AG04450 (cell line): Measurements from ENCODE around the gene MCM9. TPM values are rescaled to one million over a fixed set of nuclear protein-coding genes. Genes with fewer than 3 reads are reported as not detected.

Experiments
- CTCF ChIA-PET: fragments of 300-600, 350-600 bp; formaldehyde crosslinking; extraction: SDS; loops from one replicate; lab custom pipeline; 2022; ENCODE audit warnings: antibody characterized with exemption, inconsistent platforms; lab: Charles Lee
- POLR2A ChIA-PET: fragments of 350-600 bp; formaldehyde crosslinking; extraction: SDS; loops from one replicate; lab custom pipeline; 2021; ENCODE audit warnings: antibody characterized with exemption, inconsistent platforms; lab: Yijun Ruan, JAX
- DNase-seq: peaks from one replicate; pipeline ENCODE4 v3.0.0-alpha.2; 2011; ENCODE audit warnings: low read depth, low spot score
- H3K27ac ChIP-seq: one replicate; pipeline ENCODE4 v1.5.1; 2012; ENCODE audit warnings: low read depth, low read length, control low read depth
- H3K27me3 ChIP-seq: one replicate; pipeline ENCODE4 v1.6.0; 2012; ENCODE audit warnings: low read length; ENCODE audit not compliant: control insufficient read depth, insufficient read depth
- H3K4me3 ChIP-seq: 2 replicates; pipeline ENCODE4 v1.5.1; 2011; ENCODE audit warnings: mild to moderate bottlenecking, low read depth, low read length, control low read depth
- H3K9me3 ChIP-seq: 2 replicates; pipeline ENCODE4 v1.5.1; 2012; ENCODE audit warnings: low read length; ENCODE audit not compliant: control insufficient read depth, insufficient read depth
- CTCF ChIP-seq: IDR thresholded peaks from 2 replicates; pipeline ENCODE4 v1.5.1; 2011; ENCODE audit warnings: low read depth, low read length, control low read depth, inconsistent platforms
- polyA plus RNA-seq: library from polyadenylated mRNA; depleted of rRNA; stranded (reverse); fragments of >200 nt; gene quantifications from 2 replicates; pipeline ENCODE4 v1.2.3, GENCODE V29; 2011

The MCM9 gene
- polyA plus RNA-seq, 1 experiment: 2.2 TPM

GRCh38 chr6:118914598-118914997 is 20.4 kb downstream of the MCM9 start:
- no peak for DNase-seq
- no peak overlapping the region for H3K27ac ChIP-seq
- no peaks in the 10 kb centered on the region for H3K9me3 ChIP-seq
- no peak for TF ChIP-seq CTCF
- no peaks in the 10 kb centered on the region for H3K27me3 ChIP-seq
- ChIA-PET CTCF (no interaction called here), POLR2A (no interaction called here)
- H3K4me3 ChIP-seq: no peak overlapping the region

- no peak overlapping the region for H3K4me3 ChIP-seq
- DNase-seq: no peak
- POLR2A ChIA-PET: no interaction called here
- TF ChIP-seq CTCF: no peak
- CTCF ChIA-PET: interaction anchor here (0.6 kb wide), 1 partner anchor 56 kb away, joined by 6 read pairs; no protein-coding TSS in a partner anchor
- H3K27ac ChIP-seq: no peak overlapping the region
- no peaks in the 10 kb centered on the region for H3K9me3 ChIP-seq
- no peaks in the 10 kb centered on the region for H3K27me3 ChIP-seq
These were observed 21.8 kb downstream of the MCM9 start for GRCh38 chr6:118913161-118913560.

GRCh38 chr6:118912646-118913045 is 22.3 kb downstream of the MCM9 start:
- ChIA-PET CTCF (no interaction called here), POLR2A (no interaction called here)
- Histone ChIP-seq H3K4me3 (no peak overlapping the region), H3K9me3 (no peaks in the 10 kb centered on the region), H3K27me3 (no peaks in the 10 kb centered on the region), H3K27ac (no peak overlapping the region)
- no peak for DNase-seq
- TF ChIP-seq CTCF: no peak

DNA sequence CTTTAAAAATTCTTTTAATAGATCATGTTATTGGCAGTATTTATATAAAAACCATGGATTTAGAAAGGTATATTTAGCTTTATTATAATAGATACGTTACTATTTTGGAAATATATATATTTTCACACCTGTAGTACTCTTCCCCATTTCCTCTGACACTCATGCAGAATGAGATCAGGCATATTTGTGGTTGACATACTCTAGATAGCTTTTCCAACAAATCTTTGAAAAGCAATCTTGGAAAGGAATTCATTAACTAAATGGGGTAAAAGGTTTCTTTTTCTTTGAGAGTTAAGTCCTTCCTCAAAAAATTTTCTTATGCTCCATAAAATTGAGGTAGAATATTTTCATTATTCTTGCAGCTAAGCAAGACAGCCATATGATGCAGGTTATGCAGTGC is 26.5 kb downstream of the MCM9 start:
- ChIA-PET POLR2A (no interaction called here), CTCF (no interaction called here)
- H3K9me3 ChIP-seq: no peaks in the 10 kb centered on the region
- no peaks in the 10 kb centered on the region for H3K27me3 ChIP-seq
- H3K4me3 ChIP-seq: no peak overlapping the region
- H3K27ac ChIP-seq: no peak overlapping the region
- TF ChIP-seq CTCF: no peak
- no peak for DNase-seq

DNA sequence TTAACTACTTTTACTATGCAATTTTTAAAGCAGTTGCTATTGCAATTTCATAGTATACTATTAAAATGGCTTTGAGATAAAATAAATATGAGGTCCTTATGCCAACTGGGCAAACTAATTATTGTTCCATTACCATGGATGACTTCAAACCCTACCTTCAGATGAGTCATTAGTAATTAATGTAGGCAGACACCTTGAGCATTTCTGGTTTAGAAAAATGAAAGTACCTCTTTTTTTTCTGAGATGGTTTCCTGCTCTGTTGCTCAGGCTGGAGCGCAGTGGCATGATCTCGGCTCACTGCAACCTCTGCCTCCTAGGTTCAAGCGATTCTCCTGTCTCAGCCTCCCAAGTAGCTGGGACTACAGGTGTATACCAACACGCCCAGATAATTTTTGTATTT is 29.1 kb downstream of the MCM9 start:
- H3K27ac ChIP-seq: no peak overlapping the region
- H3K9me3 ChIP-seq: no peaks in the 10 kb centered on the region
- no peak for TF ChIP-seq CTCF
- DNase-seq: no peak
- POLR2A ChIA-PET: no interaction called here
- no peaks in the 10 kb centered on the region for H3K27me3 ChIP-seq
- H3K4me3 ChIP-seq: no peak overlapping the region
- CTCF ChIA-PET: no interaction called here
